ENCODE results near the gene UBAC2.
"Not testable (repeated sequence)": the region's sequence is repeated elsewhere in the genome, so short reads cannot be mapped to it uniquely, and the experiment has no call there.

The UBAC2 gene

GRCh38 chr13:99399623-99399974, 198.9 kb downstream of the UBAC2 start:
- no peaks in the 10 kb centered on the region for H3K36me3 ChIP-seq (ENCODE audit: control insufficient read depth in 2 of 2, insufficient read depth in 2 of 2, low read length in 2 of 2)
- H3K27ac ChIP-seq (ENCODE audit: low read depth in 2 of 2, low read length in 2 of 2) = no peak overlapping the region
- no peaks in the 10 kb centered on the region for H3K9me3 ChIP-seq (ENCODE audit: control insufficient read depth in 2 of 2, low read length in 2 of 2)
- no peaks in the 10 kb centered on the region for H3K27me3 ChIP-seq (ENCODE audit: control insufficient read depth in 2 of 2, insufficient read depth in 2 of 2, low read length in 2 of 2)
- H3K9ac ChIP-seq (ENCODE audit: low read depth in 1 of 2, low read length in 2 of 2) = no peak overlapping the region
- H3K4me3 ChIP-seq (ENCODE audit: low read length in 2 of 2) = no peak overlapping the region
- H3K4me1 ChIP-seq (ENCODE audit: control insufficient read depth in 2 of 2, insufficient read depth in 2 of 2, low read length in 2 of 2) = peaks cover 0 to 5% of the 10 kb centered on the region in 2 donors

- Histone ChIP-seq H3K27ac (ENCODE audit: low read depth in 2 of 2, low read length in 2 of 2) (peak overlapping the region; percentile 61 to 77), H3K27me3 (ENCODE audit: control insufficient read depth in 2 of 2, insufficient read depth in 2 of 2, low read length in 2 of 2) (no peaks in the 10 kb centered on the region), H3K36me3 (ENCODE audit: control insufficient read depth in 2 of 2, insufficient read depth in 2 of 2, low read length in 2 of 2) (no peaks in the 10 kb centered on the region), H3K9ac (ENCODE audit: low read depth in 1 of 2, low read length in 2 of 2) (no peak overlapping the region), H3K4me3 (ENCODE audit: low read length in 2 of 2) (no peak overlapping the region), H3K4me1 (ENCODE audit: control insufficient read depth in 2 of 2, insufficient read depth in 2 of 2, low read length in 2 of 2) (peaks cover 0 to 5% of the 10 kb centered on the region in 2 donors), H3K9me3 (ENCODE audit: control insufficient read depth in 2 of 2, low read length in 2 of 2) (no peaks in the 10 kb centered on the region)
Observed at GRCh38 chr13:99403458-99403971, 202.9 kb downstream of the UBAC2 start.

GRCh38 chr13:99404005-99404755, 203.5 kb downstream of the UBAC2 start:
- H3K9me3 ChIP-seq (ENCODE audit: control insufficient read depth in 2 of 2, low read length in 2 of 2) = no peaks in the 10 kb centered on the region
- peaks cover 0 to 5% of the 10 kb centered on the region in 2 donors for H3K4me1 ChIP-seq (ENCODE audit: control insufficient read depth in 2 of 2, insufficient read depth in 2 of 2, low read length in 2 of 2)
- peak overlapping the region in 1 of 2 donors; percentile 36 for H3K4me3 ChIP-seq (ENCODE audit: low read length in 2 of 2)
- no peaks in the 10 kb centered on the region for H3K27me3 ChIP-seq (ENCODE audit: control insufficient read depth in 2 of 2, insufficient read depth in 2 of 2, low read length in 2 of 2)
- peak overlapping the region; percentile 61 to 67 for H3K27ac ChIP-seq (ENCODE audit: low read depth in 2 of 2, low read length in 2 of 2)
- no peak overlapping the region for H3K9ac ChIP-seq (ENCODE audit: low read depth in 1 of 2, low read length in 2 of 2)
- no peaks in the 10 kb centered on the region for H3K36me3 ChIP-seq (ENCODE audit: control insufficient read depth in 2 of 2, insufficient read depth in 2 of 2, low read length in 2 of 2)

- no peaks in the 10 kb centered on the region for H3K27me3 ChIP-seq (ENCODE audit: control insufficient read depth in 2 of 2, insufficient read depth in 2 of 2, low read length in 2 of 2)
- H3K9ac ChIP-seq (ENCODE audit: low read depth in 1 of 2, low read length in 2 of 2) = no peak overlapping the region
- peak overlapping the region; percentile 17 to 34 for H3K27ac ChIP-seq (ENCODE audit: low read depth in 2 of 2, low read length in 2 of 2)
- H3K9me3 ChIP-seq (ENCODE audit: control insufficient read depth in 2 of 2, low read length in 2 of 2) = no peaks in the 10 kb centered on the region
- no peak overlapping the region for H3K4me3 ChIP-seq (ENCODE audit: low read length in 2 of 2)
- H3K36me3 ChIP-seq (ENCODE audit: control insufficient read depth in 2 of 2, insufficient read depth in 2 of 2, low read length in 2 of 2) = no peaks in the 10 kb centered on the region
- peaks cover 0 to 5% of the 10 kb centered on the region in 2 donors for H3K4me1 ChIP-seq (ENCODE audit: control insufficient read depth in 2 of 2, insufficient read depth in 2 of 2, low read length in 2 of 2)
Observed at GRCh38 chr13:99405966-99406365, 205.3 kb downstream of the UBAC2 start.

GRCh38 chr13:99406799-99407201, 206.1 kb downstream of the UBAC2 start:
- Histone ChIP-seq H3K4me1 (ENCODE audit: control insufficient read depth in 2 of 2, insufficient read depth in 2 of 2, low read length in 2 of 2) (peaks cover 0 to 5% of the 10 kb centered on the region in 2 donors), H3K9me3 (ENCODE audit: control insufficient read depth in 2 of 2, low read length in 2 of 2) (peaks cover 0 to 3% of the 10 kb centered on the region in 2 donors), H3K27me3 (ENCODE audit: control insufficient read depth in 2 of 2, insufficient read depth in 2 of 2, low read length in 2 of 2) (no peaks in the 10 kb centered on the region), H3K9ac (ENCODE audit: low read depth in 1 of 2, low read length in 2 of 2) (no peak overlapping the region), H3K27ac (ENCODE audit: low read depth in 2 of 2, low read length in 2 of 2) (no peak overlapping the region), H3K36me3 (ENCODE audit: control insufficient read depth in 2 of 2, insufficient read depth in 2 of 2, low read length in 2 of 2) (no peaks in the 10 kb centered on the region), H3K4me3 (ENCODE audit: low read length in 2 of 2) (no peak overlapping the region)

- H3K36me3 ChIP-seq (ENCODE audit: control insufficient read depth in 2 of 2, insufficient read depth in 2 of 2, low read length in 2 of 2) = no peaks in the 10 kb centered on the region
- H3K9me3 ChIP-seq (ENCODE audit: control insufficient read depth in 2 of 2, low read length in 2 of 2) = peaks cover 0 to 5% of the 10 kb centered on the region in 2 donors
- H3K4me3 ChIP-seq (ENCODE audit: low read length in 2 of 2) = no peak overlapping the region
- no peaks in the 10 kb centered on the region for H3K27me3 ChIP-seq (ENCODE audit: control insufficient read depth in 2 of 2, insufficient read depth in 2 of 2, low read length in 2 of 2)
- H3K27ac ChIP-seq (ENCODE audit: low read depth in 2 of 2, low read length in 2 of 2) = no peak overlapping the region
- peaks cover 0 to 5% of the 10 kb centered on the region in 2 donors for H3K4me1 ChIP-seq (ENCODE audit: control insufficient read depth in 2 of 2, insufficient read depth in 2 of 2, low read length in 2 of 2)
- no peak overlapping the region for H3K9ac ChIP-seq (ENCODE audit: low read depth in 1 of 2, low read length in 2 of 2)
Observed at GRCh38 chr13:99407906-99408702, 207.4 kb downstream of the UBAC2 start.

- no peak overlapping the region for H3K9ac ChIP-seq (ENCODE audit: low read depth in 1 of 2, low read length in 2 of 2)
- H3K9me3 ChIP-seq (ENCODE audit: control insufficient read depth in 2 of 2, low read length in 2 of 2) = peaks cover 0 to 5% of the 10 kb centered on the region in 2 donors
- no peak overlapping the region for H3K27ac ChIP-seq (ENCODE audit: low read depth in 2 of 2, low read length in 2 of 2)
- no peak overlapping the region for H3K4me3 ChIP-seq (ENCODE audit: low read length in 2 of 2)
- peaks cover 0 to 5% of the 10 kb centered on the region in 2 donors for H3K4me1 ChIP-seq (ENCODE audit: control insufficient read depth in 2 of 2, insufficient read depth in 2 of 2, low read length in 2 of 2)
- H3K27me3 ChIP-seq (ENCODE audit: control insufficient read depth in 2 of 2, insufficient read depth in 2 of 2, low read length in 2 of 2) = no peaks in the 10 kb centered on the region
- no peaks in the 10 kb centered on the region for H3K36me3 ChIP-seq (ENCODE audit: control insufficient read depth in 2 of 2, insufficient read depth in 2 of 2, low read length in 2 of 2)
Observed at GRCh38 chr13:99408703-99409000, 208.0 kb downstream of the UBAC2 start.

- not testable (repeated sequence) for H3K9ac ChIP-seq (ENCODE audit: low read depth in 1 of 2, low read length in 2 of 2); H3K4me3 ChIP-seq (ENCODE audit: low read length in 2 of 2); H3K27me3 ChIP-seq (ENCODE audit: control insufficient read depth in 2 of 2, insufficient read depth in 2 of 2, low read length in 2 of 2); H3K36me3 ChIP-seq (ENCODE audit: control insufficient read depth in 2 of 2, insufficient read depth in 2 of 2, low read length in 2 of 2); H3K9me3 ChIP-seq (ENCODE audit: control insufficient read depth in 2 of 2, low read length in 2 of 2); H3K4me1 ChIP-seq (ENCODE audit: control insufficient read depth in 2 of 2, insufficient read depth in 2 of 2, low read length in 2 of 2); H3K27ac ChIP-seq (ENCODE audit: low read depth in 2 of 2, low read length in 2 of 2)
Observed at GRCh38 chr13:99409461-99410083, 208.9 kb downstream of the UBAC2 start.

- H3K36me3 ChIP-seq (ENCODE audit: control insufficient read depth in 2 of 2, insufficient read depth in 2 of 2, low read length in 2 of 2); H3K4me1 ChIP-seq (ENCODE audit: control insufficient read depth in 2 of 2, insufficient read depth in 2 of 2, low read length in 2 of 2); H3K9ac ChIP-seq (ENCODE audit: low read depth in 1 of 2, low read length in 2 of 2); H3K4me3 ChIP-seq (ENCODE audit: low read length in 2 of 2); H3K9me3 ChIP-seq (ENCODE audit: control insufficient read depth in 2 of 2, low read length in 2 of 2); H3K27ac ChIP-seq (ENCODE audit: low read depth in 2 of 2, low read length in 2 of 2); H3K27me3 ChIP-seq (ENCODE audit: control insufficient read depth in 2 of 2, insufficient read depth in 2 of 2, low read length in 2 of 2): not testable (repeated sequence)
Observed at GRCh38 chr13:99410646-99411475, 210.2 kb downstream of the UBAC2 start.
